ENCODE data around the gene PAMR1.

The PAMR1 gene

GRCh38 chr11:35402751-35403660, 122.4 kb downstream of the PAMR1 start:
- DNase-seq (ENCODE audit: low read depth): no peak

DNA sequence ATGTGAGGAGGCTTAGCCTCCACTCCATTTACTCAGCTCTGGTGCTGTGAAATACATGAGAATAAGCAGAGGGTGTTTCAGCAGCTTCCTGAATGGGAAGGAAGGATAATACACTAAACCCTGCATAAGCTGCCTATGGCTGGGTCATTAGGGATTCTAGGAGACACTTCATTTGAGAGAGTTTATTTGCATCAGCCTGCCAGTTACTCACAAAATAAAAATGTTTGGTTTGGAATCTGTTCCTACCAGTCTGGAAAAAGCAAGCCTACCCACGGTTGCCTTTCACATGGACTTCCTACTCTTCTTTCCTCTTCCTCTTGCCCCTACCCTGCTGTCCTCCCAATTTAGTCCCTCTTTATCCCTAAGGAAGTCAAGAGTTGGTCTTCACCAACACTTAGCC, 126.5 kb downstream of the PAMR1 start:
- no peak for DNase-seq (ENCODE audit: low read depth)

DNA sequence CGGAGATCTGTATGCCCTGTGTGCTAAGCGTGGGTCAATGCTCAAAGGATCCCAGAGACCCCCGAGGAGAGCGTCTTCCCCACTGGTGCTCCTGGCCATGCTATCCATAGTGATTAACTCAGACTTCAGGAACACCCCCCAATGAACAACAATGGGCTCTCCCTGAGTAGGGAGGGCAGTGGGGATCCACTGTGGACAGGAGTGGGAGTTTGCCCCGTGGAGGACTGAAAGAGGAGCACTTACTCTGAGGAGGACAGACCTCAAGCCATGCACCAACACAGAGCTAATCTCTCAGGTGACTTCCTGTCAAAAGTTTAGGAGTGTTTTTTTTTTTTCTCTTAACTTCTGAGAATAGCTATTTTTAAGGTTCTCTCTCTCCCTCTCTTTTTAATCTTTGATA, 130.5 kb downstream of the PAMR1 start:
- no peak for DNase-seq (ENCODE audit: low read depth)

- DNase-seq (ENCODE audit: low read depth): no peak
Measured at GRCh38 chr11:35393098-35393497, 132.3 kb downstream of the PAMR1 start.

DNA sequence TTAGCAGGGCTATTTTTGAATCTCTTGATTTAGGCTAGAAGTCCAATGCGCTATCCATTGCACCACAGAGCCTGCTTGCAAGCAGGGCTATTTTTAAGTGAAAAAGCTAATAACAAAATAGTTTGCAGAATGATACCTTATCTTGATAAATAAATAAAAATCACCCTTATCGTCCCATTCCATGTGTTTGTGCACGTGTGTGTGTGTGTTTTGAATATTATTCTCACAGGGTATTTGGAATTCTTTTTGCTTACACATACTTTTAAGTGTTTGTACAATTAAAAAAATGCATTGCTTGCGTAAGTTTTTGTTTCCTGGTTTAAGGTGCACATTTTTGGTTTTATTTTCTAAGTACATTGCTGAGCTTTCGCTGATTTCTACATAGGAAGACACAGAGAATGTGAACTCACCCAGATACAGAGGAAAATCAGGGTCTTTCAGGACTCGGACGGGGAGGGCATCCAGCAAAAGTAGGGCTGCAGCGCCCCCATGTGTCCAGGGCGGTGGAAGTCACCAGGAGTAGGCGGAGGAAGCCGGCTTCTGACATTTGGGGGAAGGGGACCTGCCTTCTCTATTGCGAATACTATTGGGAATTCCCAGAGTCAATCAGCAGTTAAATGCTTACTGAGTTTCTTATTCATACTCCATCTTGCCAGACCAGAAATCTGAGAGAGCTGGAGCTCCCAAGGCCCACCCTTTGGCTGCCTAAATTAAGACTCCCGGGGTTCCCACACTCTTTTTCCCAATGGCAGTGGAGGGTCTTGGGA, 133.3 kb downstream of the PAMR1 start:
- peak; percentile 79 for DNase-seq (ENCODE audit: low read depth)

- peak; percentile 93 for DNase-seq (ENCODE audit: low read depth)
Measured at GRCh38 chr11:35390737-35391682, 134.4 kb downstream of the PAMR1 start.

GRCh38 chr11:35389897-35390465, 135.4 kb downstream of the PAMR1 start:
- DNase-seq (ENCODE audit: low read depth): no peak

GRCh38 chr11:35389112-35389511, 136.3 kb downstream of the PAMR1 start:
- DNase-seq (ENCODE audit: low read depth): no peak

DNA sequence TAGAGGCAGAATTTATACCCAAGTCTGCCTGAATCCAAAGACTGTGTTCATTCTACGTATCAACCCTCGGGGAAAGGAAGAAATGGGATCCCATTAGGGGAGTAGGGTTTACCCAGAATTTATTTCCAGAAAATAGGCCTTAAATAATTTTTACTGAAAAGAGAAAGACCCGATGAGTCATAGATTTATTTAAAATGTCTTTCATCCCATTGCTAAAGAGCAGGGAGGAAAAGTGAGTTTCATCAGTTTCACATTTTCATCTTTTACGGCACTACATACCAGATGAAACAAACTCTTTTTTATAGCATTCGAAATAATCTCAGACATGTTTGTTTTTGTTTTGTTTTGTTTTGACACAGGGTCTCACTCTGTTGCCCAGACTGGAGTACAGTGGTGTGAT, 137.4 kb downstream of the PAMR1 start:
- DNase-seq (ENCODE audit: low read depth): no peak

GRCh38 chr11:35387111-35387982, 138.1 kb downstream of the PAMR1 start:
- peak; percentile 38 for DNase-seq (ENCODE audit: low read depth)

- no peak for DNase-seq (ENCODE audit: low read depth)
Measured at GRCh38 chr11:35383953-35384352, 141.5 kb downstream of the PAMR1 start.
